MCF 10A (cell line): ENCODE results near the gene NEDD8. TPM values are rescaled to one million over a fixed set of nuclear protein-coding genes. Genes with fewer than 3 reads are reported as not detected.
"Not testable (repeated sequence)": the region's sequence is repeated elsewhere in the genome, so short reads cannot be mapped to it uniquely, and the experiment has no call there.

ENCODE experiments used
- BruUV-seq: library from RNA; stranded (reverse); fragments of 400-500 nt; replicated peaks from 2 replicates; lab custom pipeline; 2021; lab: Mats Ljungman, UMichigan
- CTCF ChIA-PET: fragments of 300-600 bp; sonication (Branson Sonifier 250); formaldehyde crosslinking; extraction: SDS; loops from one replicate; lab custom pipeline; 2021; ENCODE audit warnings: antibody characterized with exemption, inconsistent platforms; lab: Yijun Ruan, JAX
- POLR2A ChIA-PET: fragments of 300-600, 350-650 bp; sonication (Branson Sonifier 250); formaldehyde crosslinking; extraction: SDS; loops from one replicate; lab custom pipeline; 2020; ENCODE audit warnings: antibody characterized with exemption, inconsistent platforms; lab: Yijun Ruan, JAX
- DNase-seq: peaks from one replicate; pipeline ENCODE4 v3.0.0-alpha.2; 2018; ENCODE audit not compliant: unreplicated experiment
- H3K27ac Mint-ChIP-seq: one replicate; pipeline ENCODE4 v1.8.0; 2022; ENCODE audit warnings: mild to moderate bottlenecking, low read depth, mixed read lengths; ENCODE audit not compliant: unreplicated experiment
- H3K27me3 Mint-ChIP-seq: one replicate; pipeline ENCODE4 v1.8.0; 2022; ENCODE audit warnings: mixed read lengths; ENCODE audit not compliant: insufficient read depth, unreplicated experiment
- H3K36me3 Mint-ChIP-seq: one replicate; pipeline ENCODE4 v1.8.0; 2022; ENCODE audit warnings: mild to moderate bottlenecking, moderate library complexity, mixed read lengths; ENCODE audit not compliant: insufficient read depth, unreplicated experiment
- H3K4me1 Mint-ChIP-seq: one replicate; pipeline ENCODE4 v1.8.0; 2022; ENCODE audit warnings: mixed read lengths; ENCODE audit not compliant: insufficient read depth, unreplicated experiment
- H3K4me3 Mint-ChIP-seq: one replicate; pipeline ENCODE4 v1.8.0; 2022; ENCODE audit warnings: mild to moderate bottlenecking, moderate library complexity, mixed read lengths; ENCODE audit not compliant: unreplicated experiment
- H3K9me3 Mint-ChIP-seq: one replicate; pipeline ENCODE4 v1.8.0; 2022; ENCODE audit warnings: mixed read lengths; ENCODE audit not compliant: unreplicated experiment
- CTCF ChIP-seq: fragments of 200-600 bp; IDR thresholded peaks from one replicate; pipeline ENCODE4 v1.8.0; 2022; ENCODE audit warnings: antibody characterized with exemption, mild to moderate bottlenecking; ENCODE audit not compliant: unreplicated experiment
- intact Hi-C: fragments of 100-400 bp; cut with micrococcal nuclease; formaldehyde crosslinking; loops from 2 replicates; pipeline ENCODE4 v1.14.1; 2022
- total RNA-seq: library from RNA; stranded (reverse); gene quantifications from 2 replicates; pipeline ENCODE4 v1.2.3, GENCODE V29; 2022

The NEDD8 gene
- total RNA-seq, 1 experiment from 2014 or later = 243 TPM

GRCh38 chr14:24249230-24250021 lies 17.3 kb upstream of the NEDD8 start:
- intact Hi-C loops = no loop called here
- Mint-ChIP-seq H3K4me3 (no peak overlapping the region), H3K36me3 (peaks cover 18% of the 10 kb centered on the region), H3K27ac (no peak overlapping the region), H3K9me3 (no peaks in the 10 kb centered on the region), H3K4me1 (peaks cover 6% of the 10 kb centered on the region), H3K27me3 (no peaks in the 10 kb centered on the region)
- ChIA-PET POLR2A (interaction anchor here (1.4 to 2.4 kb wide), 2 partner anchors 21 to 48 kb away, joined by 3 to 8 read pairs; partner anchors contain the start of gene RABGGTA), CTCF (interaction anchor here (1.3 to 17.7 kb wide), 3 partner anchors 17 to 59 kb away, joined by 9 to 457 read pairs (median 414); partner anchors contain the start of genes CIDEB, DHRS1, NOP9 and RABGGTA)
- no TSS peak for BruUV-seq
- no peak for DNase-seq
- TF ChIP-seq CTCF = no peak

- no peak overlapping the region for H3K4me3 Mint-ChIP-seq
- no peaks in the 10 kb centered on the region for H3K27me3 Mint-ChIP-seq
- ChIA-PET POLR2A (interaction anchor here (0.6 to 3.9 kb wide), 8 partner anchors 10 to 139 kb away, joined by 3 to 20 read pairs (median 4); partner anchors contain the start of genes DHRS1, NOP9 and RABGGTA), CTCF (interaction anchor here (0.5 to 17.7 kb wide), 10 partner anchors 16 to 1399 kb away, joined by 3 to 457 read pairs (median 5); partner anchors contain the start of genes CIDEB, DHRS1, LTB4R2 and NOP9)
- DNase-seq = no peak
- intact Hi-C loops = no loop called here
- H3K27ac Mint-ChIP-seq = no peak overlapping the region
- H3K36me3 Mint-ChIP-seq = peaks cover 14% of the 10 kb centered on the region
- no TSS peak for BruUV-seq
- no peak for TF ChIP-seq CTCF
- no peaks in the 10 kb centered on the region for H3K9me3 Mint-ChIP-seq
- H3K4me1 Mint-ChIP-seq = peaks cover 12% of the 10 kb centered on the region
Observed at GRCh38 chr14:24247422-24247821, 15.3 kb upstream of the NEDD8 start.

- Mint-ChIP-seq H3K36me3 (peaks cover 20% of the 10 kb centered on the region), H3K27ac (no peak overlapping the region), H3K4me3 (no peak overlapping the region), H3K9me3 (no peaks in the 10 kb centered on the region), H3K27me3 (no peaks in the 10 kb centered on the region), H3K4me1 (peaks cover 12% of the 10 kb centered on the region)
- no peak for DNase-seq
- ChIA-PET CTCF (interaction anchor here (0.5 to 17.7 kb wide), 12 partner anchors 9 to 263 kb away, joined by 3 to 457 read pairs (median 5); partner anchors contain the start of genes CIDEB, DHRS1, GMPR2 and LTB4R2), POLR2A (interaction anchor here (0.6 to 3.9 kb wide), 8 partner anchors 11 to 140 kb away, joined by 3 to 20 read pairs (median 4); partner anchors contain the start of genes GMPR2 and RABGGTA)
- no TSS peak for BruUV-seq
- intact Hi-C loops = no loop called here
- TF ChIP-seq CTCF = no peak
Observed at GRCh38 chr14:24246765-24247212, 14.6 kb upstream of the NEDD8 start.

GRCh38 chr14:24245350-24245749 lies 13.2 kb upstream of the NEDD8 start:
- POLR2A ChIA-PET = interaction anchor here (0.7 to 3.9 kb wide), 6 partner anchors 12 to 88 kb away, joined by 3 to 20 read pairs (median 4); no protein-coding TSS in a partner anchor
- BruUV-seq, H3K9me3 Mint-ChIP-seq, DNase-seq, intact Hi-C loops, H3K4me3 Mint-ChIP-seq, H3K27ac Mint-ChIP-seq, H3K27me3 Mint-ChIP-seq: not testable (repeated sequence)
- Mint-ChIP-seq H3K4me1 (peaks cover 12% of the 10 kb centered on the region), H3K36me3 (peaks cover 21% of the 10 kb centered on the region)
- CTCF ChIA-PET = interaction anchor here (0.6 to 17.7 kb wide), 6 partner anchors 21 to 1069 kb away, joined by 3 to 457 read pairs (median 28); partner anchors contain the start of genes ADCY4, CIDEB, DHRS1 and NOP9
